Keratinocyte (primary cell): ENCODE data around the gene IL18RAP. TPM values are rescaled to one million over a fixed set of nuclear protein-coding genes. Genes with fewer than 3 reads are reported as not detected.

Experiments used
- DNase-seq: peaks from one replicate; pipeline ENCODE4 v3.0.0-alpha.2; 2011; ENCODE audit warnings: low read depth, missing footprints, low spot score
- FAIRE-seq: peaks from 2 replicates; lab custom pipeline; 2011; peaks lifted over from hg19 to GRCh38; lab: Jason Lieb, UNC
- H2AFZ ChIP-seq: 2 replicates; pipeline ENCODE4 v1.6.0; 2012; ENCODE audit warnings: low read length, control low read depth, inconsistent platforms; ENCODE audit not compliant: control insufficient read depth
- H3K27ac ChIP-seq: 2 replicates; pipeline ENCODE4 v1.5.1; 2011; ENCODE audit warnings: low read length; ENCODE audit not compliant: control insufficient read depth, insufficient read depth
- H3K27me3 ChIP-seq: 3 replicates; pipeline ENCODE4 v1.6.0; 2011; ENCODE audit warnings: low read length; ENCODE audit not compliant: control insufficient read depth, insufficient read depth; ENCODE audit errors: extremely low read depth
- H3K36me3 ChIP-seq, 2 experiments: 2 replicates in 1 of 2; 3 replicates in 1 of 2; pipeline ENCODE4 v1.5.1; 2011; ENCODE audit warnings: low read length in 2 of 2, mild to moderate bottlenecking in 1 of 2; ENCODE audit not compliant: control insufficient read depth in 2 of 2, insufficient read depth in 2 of 2; ENCODE audit errors: extremely low read depth in 1 of 2
- H3K4me1 ChIP-seq: 3 replicates; pipeline ENCODE4 v1.5.1; 2011; ENCODE audit warnings: low read length; ENCODE audit not compliant: control insufficient read depth, insufficient read depth; ENCODE audit errors: extremely low read depth
- H3K4me2 ChIP-seq: 3 replicates; pipeline ENCODE4 v1.6.0; 2011; ENCODE audit warnings: low read depth, low read length; ENCODE audit not compliant: control insufficient read depth, insufficient read depth; ENCODE audit errors: extremely low read depth
- H3K4me3 ChIP-seq, 3 experiments: fragments of 200-600 bp in 1 of 3; sonication (generic) in 1 of 3; 2 replicates in 2 of 3; 3 replicates in 1 of 3; pipeline ENCODE4 v1.5.1; 2011 to 2016; ENCODE audit warnings: low read length in 3 of 3, mild to moderate bottlenecking in 3 of 3, control low read depth in 2 of 3, inconsistent platforms in 1 of 3, low read depth in 1 of 3, mixed read lengths in 1 of 3, mixed run types in 1 of 3, moderate library complexity in 1 of 3; ENCODE audit not compliant: control insufficient read depth in 2 of 3, insufficient read depth in 2 of 3; ENCODE audit errors: extremely low read depth in 1 of 3
- H3K79me2 ChIP-seq: 2 replicates; pipeline ENCODE4 v1.6.0; 2012; ENCODE audit warnings: low read length; ENCODE audit not compliant: control insufficient read depth, insufficient read depth
- H3K9ac ChIP-seq: 3 replicates; pipeline ENCODE4 v1.6.0; 2011; ENCODE audit warnings: low read length; ENCODE audit not compliant: control insufficient read depth, insufficient read depth; ENCODE audit errors: extremely low read depth
- H3K9me1 ChIP-seq: 3 replicates; pipeline ENCODE4 v1.6.0; 2011; ENCODE audit warnings: low read length; ENCODE audit not compliant: control insufficient read depth, insufficient read depth; ENCODE audit errors: extremely low read depth
- H3K9me3 ChIP-seq: 2 replicates; pipeline ENCODE4 v1.5.1; 2012; ENCODE audit warnings: low read depth, low read length; ENCODE audit not compliant: control insufficient read depth
- H4K20me1 ChIP-seq: 3 replicates; pipeline ENCODE4 v1.6.0; 2011; ENCODE audit warnings: low read length; ENCODE audit not compliant: control insufficient read depth, insufficient read depth; ENCODE audit errors: extremely low read depth
- CTCF ChIP-seq, 3 experiments: IDR thresholded peaks in 1 of 3; conservative IDR thresholded peaks in 1 of 3; optimal IDR thresholded peaks in 1 of 3; 2 replicates in 2 of 3; 3 replicates in 1 of 3; pipeline versions ENCODE3 to v1.5.1; 2011; ENCODE audit warnings: low read length in 3 of 3, mild to moderate bottlenecking in 3 of 3, moderate library complexity in 2 of 3, control low read depth in 1 of 3, inconsistent platforms in 1 of 3; ENCODE audit not compliant: insufficient read depth in 2 of 3; ENCODE audit errors: extremely low read depth in 1 of 3
- EZH2 ChIP-seq: IDR thresholded peaks from one replicate; pipeline ENCODE4 v1.6.1; 2012; ENCODE audit warnings: inconsistent platforms, mild to moderate bottlenecking, low read length, moderate library complexity
- dilution Hi-C: fragments of 300-500 bp; cut with MboI; formaldehyde crosslinking; loops from one replicate; pipeline ENCODE4 v1.7.0; 2020; ENCODE audit warnings: low sequenced_read_pairs; ENCODE audit not compliant: extremely low pct_ligation_motif_present
- polyA plus RNA-seq, 5 experiments: library from polyadenylated mRNA; depleted of rRNA in 3 of 5; stranded (reverse) in 3 of 5; stranded (forward) in 1 of 5; unstranded in 1 of 5; fragments of >200 nt; gene quantifications; 1 replicate in 1 of 5; 2 replicates in 3 of 5; 3 replicates in 1 of 5; pipeline versions ENCODE4 v1.2.1 to v1.2.3, GENCODE V29; 2011 to 2012; ENCODE audit warnings: missing spikeins in 2 of 5, low read depth in 1 of 5, low replicate concordance in 1 of 5

IL18RAP gene
- polyA plus RNA-seq, 1 donor (not counting 4 experiments of a cell fraction or from before 2014, with no cell fraction given): not detected

- H3K4me2 ChIP-seq: no peak overlapping the region
- no peaks in the 10 kb centered on the region for H3K9me3 ChIP-seq
- no peaks in the 10 kb centered on the region for H3K9me1 ChIP-seq
- no peak for TF ChIP-seq EZH2
- TF ChIP-seq CTCF (optimal IDR thresholded peaks at IDR 0.05 in 1 of 3, IDR thresholded peaks at IDR 0.05 in 1 of 3, conservative IDR thresholded peaks at IDR 0.05 in 1 of 3; ENCODE audit: extremely low read depth in 1 of 3, insufficient read depth in 2 of 3, low read length in 3 of 3): no peak
- no peak for DNase-seq
- H3K4me3 ChIP-seq: no peak overlapping the region
- H4K20me1 ChIP-seq: no peaks in the 10 kb centered on the region
- H3K79me2 ChIP-seq: no peaks in the 10 kb centered on the region
- FAIRE-seq: no peak
- no peaks in the 10 kb centered on the region for H3K4me1 ChIP-seq
- dilution Hi-C loops: no loop called here
- no peaks in the 10 kb centered on the region for H3K27me3 ChIP-seq
- H3K36me3 ChIP-seq: no peaks in the 10 kb centered on the region
- H3K27ac ChIP-seq: no peak overlapping the region
- H2AFZ ChIP-seq: no peak overlapping the region
- H3K9ac ChIP-seq: no peak overlapping the region
Measured at GRCh38 chr2:102399499-102400141, 23.3 kb upstream of the IL18RAP start.

GRCh38 chr2:102401456-102401855, 21.5 kb upstream of the IL18RAP start:
- no peak for TF ChIP-seq EZH2
- TF ChIP-seq CTCF (optimal IDR thresholded peaks at IDR 0.05 in 1 of 3, IDR thresholded peaks at IDR 0.05 in 1 of 3, conservative IDR thresholded peaks at IDR 0.05 in 1 of 3; ENCODE audit: extremely low read depth in 1 of 3, insufficient read depth in 2 of 3, low read length in 3 of 3): no peak
- H3K36me3 ChIP-seq: no peaks in the 10 kb centered on the region
- dilution Hi-C loops: no loop called here

More at GRCh38 chr2:102401456-102401855, 21.5 kb upstream of the IL18RAP start:
- DNase-seq (no peak), FAIRE-seq (no peak)
- no peaks in the 10 kb centered on the region for H3K4me1 ChIP-seq
- no peak overlapping the region for H3K4me2 ChIP-seq
- H3K9me1 ChIP-seq: no peaks in the 10 kb centered on the region
- no peaks in the 10 kb centered on the region for H4K20me1 ChIP-seq
- no peaks in the 10 kb centered on the region for H3K27me3 ChIP-seq
- H3K9ac ChIP-seq: no peak overlapping the region
- H2AFZ ChIP-seq: no peak overlapping the region
- H3K9me3 ChIP-seq: no peaks in the 10 kb centered on the region
- no peaks in the 10 kb centered on the region for H3K79me2 ChIP-seq
- H3K27ac ChIP-seq: no peak overlapping the region
- no peak overlapping the region for H3K4me3 ChIP-seq
